ENCODE measurements around the gene SEPSECS. TPM values are rescaled to one million over a fixed set of nuclear protein-coding genes. Genes with fewer than 3 reads are reported as not detected.

SEPSECS gene
- total RNA-seq, 1 experiment from 2014 or later: 4.2 TPM

GRCh38 chr4:25169446-25169845 lies 9.2 kb upstream of the SEPSECS start:
- Histone ChIP-seq H3K27ac (ENCODE audit: insufficient read length, low read depth, low read length) (no peak overlapping the region), H3K27me3 (ENCODE audit: insufficient read depth, low read length) (no peaks in the 10 kb centered on the region), H2AFZ (ENCODE audit: low read length) (no peak overlapping the region), H3K14ac (ENCODE audit: insufficient read depth, low read length) (no peak overlapping the region), H2AK5ac (ENCODE audit: insufficient read length, low read length) (no peak overlapping the region), H3K79me2 (ENCODE audit: insufficient read depth, low read length) (no peaks in the 10 kb centered on the region), H2BK15ac (ENCODE audit: low read depth, low read length) (no peak overlapping the region), H2BK120ac (ENCODE audit: low read depth, low read length, poor library complexity, severe bottlenecking) (no peak overlapping the region), H4K20me1 (ENCODE audit: control insufficient read depth, insufficient read depth, insufficient read length) (no peaks in the 10 kb centered on the region), H3K23ac (ENCODE audit: insufficient read length, low read depth, low read length) (no peak overlapping the region), H2BK20ac (ENCODE audit: low read depth, low read length, poor library complexity, severe bottlenecking) (no peak overlapping the region), H3K9ac (ENCODE audit: extremely low read depth, insufficient read length, low read length) (no peak overlapping the region), H2BK12ac (ENCODE audit: insufficient read length, low read depth, low read length) (no peak overlapping the region), H3K23me2 (ENCODE audit: insufficient read length, low read depth, low read length, poor library complexity, severe bottlenecking) (no peaks in the 10 kb centered on the region), H3K56ac (ENCODE audit: insufficient read length, low read depth, low read length) (no peak overlapping the region), H4K91ac (ENCODE audit: insufficient read length, low read depth, low read length) (no peak overlapping the region), H3K9me3 (ENCODE audit: control insufficient read depth, low read depth, low read length) (no peaks in the 10 kb centered on the region), H4K5ac (ENCODE audit: insufficient read length, low read depth, low read length) (no peak overlapping the region), H3K4me2 (ENCODE audit: insufficient read depth, insufficient read length, low read length) (no peak overlapping the region), H3K18ac (ENCODE audit: insufficient read length, low read depth, low read length) (no peak overlapping the region), H3K4ac (ENCODE audit: low read depth, low read length) (no peak overlapping the region), H3K79me1 (ENCODE audit: insufficient read depth, low read depth, low read length, poor library complexity, severe bottlenecking) (no peaks in the 10 kb centered on the region), H3T11ph (ENCODE audit: low read length) (no peak overlapping the region), H2BK5ac (ENCODE audit: insufficient read length, low read length) (no peak overlapping the region), H4K8ac (replicated peaks; ENCODE audit: insufficient read length, low read depth, low read length) (no peak overlapping the region), H3K4me1 (ENCODE audit: insufficient read depth, low read length) (no peaks in the 10 kb centered on the region)
- Mint-ChIP-seq H3K36me3 (ENCODE audit: insufficient read depth in 1 of 3, low read depth in 3 of 3) (peaks cover 0 to 8% (median 3%) of the 10 kb centered on the region in 3 experiments; a peak in 4 of 7 replicates), H3K9me3 (peaks cover 0 to 5% of the 10 kb centered on the region in 2 experiments; a peak in 1 of 5 replicates), H3K27ac (no peak overlapping the region), H3K27me3 (ENCODE audit: low read depth) (no peaks in the 10 kb centered on the region), H3K4me3 (no peak overlapping the region), H3K4me1 (peaks cover 0 to 7% of the 10 kb centered on the region in 2 experiments; a peak in 1 of 4 replicates)
- TF ChIP-seq, protein P1, sequence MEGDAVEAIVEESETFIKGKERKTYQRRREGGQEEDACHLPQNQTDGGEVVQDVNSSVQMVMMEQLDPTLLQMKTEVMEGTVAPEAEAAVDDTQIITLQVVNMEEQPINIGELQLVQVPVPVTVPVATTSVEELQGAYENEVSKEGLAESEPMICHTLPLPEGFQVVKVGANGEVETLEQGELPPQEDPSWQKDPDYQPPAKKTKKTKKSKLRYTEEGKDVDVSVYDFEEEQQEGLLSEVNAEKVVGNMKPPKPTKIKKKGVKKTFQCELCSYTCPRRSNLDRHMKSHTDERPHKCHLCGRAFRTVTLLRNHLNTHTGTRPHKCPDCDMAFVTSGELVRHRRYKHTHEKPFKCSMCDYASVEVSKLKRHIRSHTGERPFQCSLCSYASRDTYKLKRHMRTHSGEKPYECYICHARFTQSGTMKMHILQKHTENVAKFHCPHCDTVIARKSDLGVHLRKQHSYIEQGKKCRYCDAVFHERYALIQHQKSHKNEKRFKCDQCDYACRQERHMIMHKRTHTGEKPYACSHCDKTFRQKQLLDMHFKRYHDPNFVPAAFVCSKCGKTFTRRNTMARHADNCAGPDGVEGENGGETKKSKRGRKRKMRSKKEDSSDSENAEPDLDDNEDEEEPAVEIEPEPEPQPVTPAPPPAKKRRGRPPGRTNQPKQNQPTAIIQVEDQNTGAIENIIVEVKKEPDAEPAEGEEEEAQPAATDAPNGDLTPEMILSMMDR (conservative IDR thresholded peaks at IDR 0.05): no peak
- no peak for DNase-seq
